IPS-15b (cell line): ENCODE results near the gene TLE4.

Source experiments
- H3K27me3 ChIP-seq: one replicate; pipeline ENCODE4 v1.6.1; 2013; ENCODE audit warnings: low read length; ENCODE audit not compliant: control insufficient read depth, insufficient read depth
- H3K36me3 ChIP-seq: one replicate; pipeline ENCODE4 v1.6.1; 2013; ENCODE audit warnings: low read length; ENCODE audit not compliant: control insufficient read depth, insufficient read depth
- H3K4me1 ChIP-seq: one replicate; pipeline ENCODE4 v1.6.1; 2013; ENCODE audit warnings: mild to moderate bottlenecking, low read length; ENCODE audit not compliant: control insufficient read depth, insufficient read depth
- H3K4me3 ChIP-seq: one replicate; pipeline ENCODE4 v1.5.1; 2013; ENCODE audit warnings: low read depth, low read length
- H3K9ac ChIP-seq: one replicate; pipeline ENCODE4 v1.6.1; 2013; ENCODE audit warnings: low read depth, mild to moderate bottlenecking, low read length
- H3K9me3 ChIP-seq: one replicate; pipeline ENCODE4 v1.6.1; 2013; ENCODE audit warnings: mild to moderate bottlenecking, low read length; ENCODE audit not compliant: control insufficient read depth, insufficient read depth

TLE4 gene

GRCh38 chr9:79559495-79560181, 12.1 kb upstream of the TLE4 start:
- Histone ChIP-seq H3K4me1 (no peaks in the 10 kb centered on the region), H3K4me3 (no peak overlapping the region), H3K36me3 (no peaks in the 10 kb centered on the region), H3K27me3 (no peaks in the 10 kb centered on the region), H3K9me3 (no peaks in the 10 kb centered on the region), H3K9ac (no peak overlapping the region)

DNA sequence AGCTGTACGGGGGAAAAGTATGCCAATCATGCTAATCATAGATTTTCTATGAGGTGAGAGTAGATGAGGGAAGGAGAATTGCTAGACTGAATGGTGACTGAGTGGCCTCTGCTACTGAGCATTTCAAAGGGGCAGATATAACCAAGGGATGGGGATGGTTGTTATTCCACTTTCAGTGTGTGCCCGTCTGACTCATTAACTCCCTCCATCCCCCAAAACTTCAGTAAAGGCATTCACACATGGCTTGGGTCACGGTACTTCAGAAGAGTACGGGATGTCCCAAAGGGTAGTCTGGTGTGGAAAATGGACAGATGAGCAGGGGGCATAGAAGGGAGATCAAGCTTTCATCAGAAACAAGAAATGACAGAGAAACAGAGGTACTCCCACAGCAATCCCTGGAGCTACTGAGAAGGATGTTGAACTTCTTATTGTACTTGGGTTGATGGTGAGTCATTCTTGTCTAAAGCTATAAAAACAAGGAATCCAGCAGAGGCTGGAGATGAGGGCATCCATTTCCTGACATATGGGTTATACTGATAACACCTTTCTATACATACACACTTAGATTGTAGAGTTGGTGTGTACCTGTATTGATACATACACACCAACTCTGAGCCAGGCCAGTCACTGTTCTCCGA, 8.9 kb upstream of the TLE4 start:
- Histone ChIP-seq H3K9me3 (no peaks in the 10 kb centered on the region), H3K4me3 (no peak overlapping the region), H3K4me1 (no peaks in the 10 kb centered on the region), H3K36me3 (no peaks in the 10 kb centered on the region), H3K27me3 (no peaks in the 10 kb centered on the region), H3K9ac (no peak overlapping the region)

DNA sequence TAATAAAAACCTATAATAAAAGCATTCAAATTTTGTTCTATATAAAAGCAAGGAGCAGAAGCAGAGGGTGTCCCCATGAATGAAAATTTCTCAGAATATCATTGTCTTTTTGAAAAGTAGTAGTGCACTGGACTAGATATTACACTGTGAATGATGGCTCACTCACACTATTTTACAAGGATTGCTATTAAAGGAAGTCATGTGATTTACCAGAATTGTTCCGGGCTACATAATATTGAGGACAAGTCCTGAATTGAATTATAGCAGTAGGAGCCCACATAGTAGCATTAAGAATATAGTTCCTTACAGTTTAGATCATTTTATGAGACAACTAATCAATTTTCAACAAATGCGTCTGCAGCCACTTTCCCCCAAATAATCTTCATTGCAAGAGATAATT, 7.7 kb upstream of the TLE4 start:
- no peaks in the 10 kb centered on the region for H3K36me3 ChIP-seq
- no peaks in the 10 kb centered on the region for H3K27me3 ChIP-seq

GRCh38 chr9:79565245-79565644, 6.5 kb upstream of the TLE4 start:
- no peak overlapping the region for H3K4me3 ChIP-seq
- no peak overlapping the region for H3K9ac ChIP-seq
- H3K9me3 ChIP-seq: no peaks in the 10 kb centered on the region
- H3K36me3 ChIP-seq: no peaks in the 10 kb centered on the region
- H3K27me3 ChIP-seq: no peaks in the 10 kb centered on the region
- H3K4me1 ChIP-seq: no peaks in the 10 kb centered on the region

More for the DNA sequence above, 7.7 kb upstream of the TLE4 start:
- no peak overlapping the region for H3K4me3 ChIP-seq
- H3K4me1 ChIP-seq: no peaks in the 10 kb centered on the region
- H3K9ac ChIP-seq: no peak overlapping the region
- H3K9me3 ChIP-seq: no peaks in the 10 kb centered on the region

DNA sequence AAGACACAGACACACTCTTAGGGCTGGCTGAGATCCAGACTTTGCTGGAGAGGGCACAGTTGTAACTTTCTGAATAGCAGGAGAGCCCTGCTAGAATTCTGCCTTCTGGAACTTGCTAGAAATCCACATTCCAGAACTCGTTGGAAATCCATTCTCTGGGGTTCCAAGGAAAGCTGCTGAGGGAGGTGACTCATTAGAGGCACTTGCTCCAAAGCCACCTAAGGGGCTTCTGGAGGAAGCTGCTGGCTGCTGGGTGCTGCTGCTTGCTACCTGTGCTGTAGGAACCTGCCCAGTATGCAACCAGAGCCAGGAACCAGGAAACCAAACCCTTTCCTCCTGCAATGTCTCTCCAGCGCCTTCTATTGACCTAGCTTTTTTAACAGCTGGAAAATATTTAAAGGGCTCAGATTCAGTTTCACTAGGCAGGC, 4.1 kb upstream of the TLE4 start:
- Histone ChIP-seq H3K27me3 (no peaks in the 10 kb centered on the region), H3K4me3 (no peak overlapping the region), H3K36me3 (no peaks in the 10 kb centered on the region), H3K9ac (no peak overlapping the region), H3K4me1 (no peaks in the 10 kb centered on the region), H3K9me3 (no peaks in the 10 kb centered on the region)

DNA sequence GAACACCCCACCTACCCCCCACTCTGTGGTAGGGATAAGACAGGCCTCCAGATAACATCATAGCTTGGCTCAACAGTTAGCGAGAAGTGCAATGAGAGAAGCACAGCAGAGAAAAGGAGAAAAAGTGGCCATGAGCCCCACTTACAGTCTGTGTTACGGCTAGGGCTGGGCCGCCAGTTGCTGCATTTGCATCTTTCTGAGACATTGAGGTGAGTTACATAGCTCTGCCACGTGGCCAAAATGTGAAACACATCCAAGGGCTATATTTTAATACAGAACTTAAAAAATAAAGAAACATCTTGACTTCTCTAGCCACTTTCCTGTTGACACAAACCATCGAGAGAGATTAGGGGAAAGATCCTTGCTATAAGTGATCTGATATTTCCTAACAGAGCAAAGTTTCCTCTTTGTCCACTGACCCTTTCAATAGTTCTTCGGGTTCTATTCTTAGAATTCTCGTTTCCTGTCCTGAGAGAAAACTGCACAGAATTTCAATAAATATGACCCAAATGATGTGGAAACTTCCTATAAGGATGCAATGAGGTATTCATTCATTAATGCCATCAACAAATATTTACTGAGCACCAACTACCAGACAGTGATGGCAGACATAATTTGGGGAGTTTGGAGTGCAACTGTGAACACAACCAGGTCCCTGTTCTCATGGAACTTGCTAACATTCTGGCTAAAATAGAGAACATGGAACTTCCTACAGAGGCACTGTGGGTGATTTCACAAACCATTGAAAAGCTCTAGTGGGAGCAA, 3.2 kb upstream of the TLE4 start:
- Histone ChIP-seq H3K9me3 (no peaks in the 10 kb centered on the region), H3K4me1 (no peaks in the 10 kb centered on the region), H3K4me3 (no peak overlapping the region), H3K27me3 (no peaks in the 10 kb centered on the region), H3K36me3 (no peaks in the 10 kb centered on the region), H3K9ac (no peak overlapping the region)

GRCh38 chr9:79569814-79570447, 1.8 kb upstream of the TLE4 start:
- peak overlapping the region; percentile 77 for H3K4me3 ChIP-seq
- no peaks in the 10 kb centered on the region for H3K27me3 ChIP-seq
- no peaks in the 10 kb centered on the region for H3K9me3 ChIP-seq
- no peaks in the 10 kb centered on the region for H3K36me3 ChIP-seq
- peaks cover 7% of the 10 kb centered on the region for H3K4me1 ChIP-seq
- H3K9ac ChIP-seq: no peak overlapping the region

- Histone ChIP-seq H3K9ac (peak overlapping the region; percentile 60), H3K9me3 (no peaks in the 10 kb centered on the region), H3K36me3 (no peaks in the 10 kb centered on the region), H3K4me3 (peak overlapping the region; percentile 77), H3K27me3 (no peaks in the 10 kb centered on the region), H3K4me1 (peaks cover 7% of the 10 kb centered on the region)
Measured at GRCh38 chr9:79570448-79571308, 1.1 kb upstream of the TLE4 start.

- peak overlapping the region; percentile 65 for H3K4me3 ChIP-seq
- H3K9ac ChIP-seq: peak overlapping the region; percentile 62
- no peaks in the 10 kb centered on the region for H3K27me3 ChIP-seq
- H3K36me3 ChIP-seq: no peaks in the 10 kb centered on the region
- peaks cover 7% of the 10 kb centered on the region for H3K4me1 ChIP-seq
- H3K9me3 ChIP-seq: no peaks in the 10 kb centered on the region
Measured at GRCh38 chr9:79572032-79572607, 355 bp downstream of the TLE4 start.

GRCh38 chr9:79572608-79573411, 1.0 kb downstream of the TLE4 start:
- H3K9me3 ChIP-seq: no peaks in the 10 kb centered on the region
- H3K4me1 ChIP-seq: peaks cover 7% of the 10 kb centered on the region
- no peaks in the 10 kb centered on the region for H3K36me3 ChIP-seq
- peak overlapping the region; percentile 4 for H3K9ac ChIP-seq
- H3K4me3 ChIP-seq: peak overlapping the region; percentile 65
- H3K27me3 ChIP-seq: no peaks in the 10 kb centered on the region
